ENCODE data around the gene PHC2.
"Not testable (repeated sequence)": the region's sequence is repeated elsewhere in the genome, so short reads cannot be mapped to it uniquely, and the experiment has no call there.

Gene PHC2

GRCh38 chr1:33307494-33307864 is 123.4 kb downstream of the PHC2 start:
- no peak for DNase-seq

DNA sequence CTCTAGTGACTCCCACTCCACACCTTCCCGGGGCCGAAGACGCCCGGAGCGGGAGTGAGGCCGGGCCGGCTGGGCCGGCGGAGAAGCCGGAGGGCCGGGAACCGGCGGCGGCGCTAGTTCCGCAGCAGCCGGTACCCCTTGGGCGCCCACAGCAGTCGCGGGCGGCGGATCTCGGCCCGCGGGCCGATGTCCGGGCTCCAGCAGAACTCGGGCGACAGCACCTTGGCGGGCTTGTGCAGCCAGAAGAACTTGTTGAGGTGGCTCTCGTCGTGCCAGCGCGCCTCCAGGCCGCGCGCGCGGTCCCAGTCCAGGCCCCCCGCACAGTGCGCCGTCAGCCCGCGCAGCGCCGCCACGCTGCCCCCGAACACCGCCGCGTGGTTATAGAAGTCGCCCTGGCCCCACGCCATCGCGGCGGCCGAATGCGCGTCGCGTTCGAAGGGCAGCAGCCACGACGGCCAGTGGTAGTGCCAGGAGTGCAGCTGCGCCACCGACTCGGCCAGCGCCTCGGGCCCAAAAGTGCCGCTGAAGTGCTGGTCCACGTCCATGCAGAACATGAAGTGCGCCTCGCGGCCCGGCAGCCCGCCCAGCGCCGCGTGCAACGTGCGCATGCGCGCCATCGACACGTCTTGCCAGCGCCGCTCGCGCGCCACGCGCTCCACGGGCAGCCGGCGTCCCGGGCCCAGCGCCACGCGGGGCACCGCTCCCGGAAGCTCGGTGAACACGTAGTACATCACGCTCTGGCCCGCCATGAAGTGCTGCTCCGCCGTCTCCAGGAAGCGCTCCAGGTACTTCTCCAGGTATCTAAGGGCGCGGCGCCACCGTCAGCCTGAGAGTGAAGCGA is 124.0 kb downstream of the PHC2 start:
- no peak for DNase-seq

DNA sequence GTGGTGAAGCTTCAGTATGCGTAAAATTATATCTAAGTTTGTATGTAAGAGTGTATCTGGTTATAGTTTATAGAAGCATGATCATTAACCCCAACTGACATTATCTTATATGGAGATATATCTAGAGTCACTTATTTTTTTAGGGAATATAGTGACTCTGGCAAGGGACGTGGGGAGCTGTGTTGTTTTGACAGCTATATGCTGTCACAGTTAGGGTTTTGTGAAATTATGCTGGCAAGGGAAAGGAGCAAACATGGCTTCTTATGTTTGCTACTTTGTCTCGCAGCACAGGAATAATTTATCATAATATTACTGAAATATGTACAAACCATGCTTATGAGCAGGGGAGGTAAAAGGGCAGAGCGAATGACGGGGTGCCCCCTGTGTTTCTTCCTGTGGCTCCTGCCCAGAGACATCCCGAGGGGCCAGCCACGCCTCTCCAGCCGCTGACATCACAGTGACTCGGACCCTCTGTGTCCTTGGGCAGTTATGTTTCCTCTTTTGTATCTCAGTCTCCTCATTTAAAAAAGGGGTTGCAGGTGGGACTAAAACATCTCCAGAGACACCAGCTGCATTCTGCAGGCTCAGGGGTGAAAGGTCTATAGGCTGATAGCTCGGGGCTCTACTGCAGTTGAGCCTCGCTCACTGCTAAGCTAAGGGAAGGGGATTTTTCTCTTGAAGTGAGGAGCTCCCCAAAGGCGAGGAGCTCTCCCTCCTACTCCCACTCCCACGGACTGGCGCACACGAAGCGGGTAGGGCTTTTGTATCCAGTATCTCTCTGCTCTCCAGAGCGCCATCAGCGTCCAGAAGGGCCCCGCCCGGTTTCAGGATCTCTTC is 124.9 kb downstream of the PHC2 start:
- DNase-seq, result no peak

DNA sequence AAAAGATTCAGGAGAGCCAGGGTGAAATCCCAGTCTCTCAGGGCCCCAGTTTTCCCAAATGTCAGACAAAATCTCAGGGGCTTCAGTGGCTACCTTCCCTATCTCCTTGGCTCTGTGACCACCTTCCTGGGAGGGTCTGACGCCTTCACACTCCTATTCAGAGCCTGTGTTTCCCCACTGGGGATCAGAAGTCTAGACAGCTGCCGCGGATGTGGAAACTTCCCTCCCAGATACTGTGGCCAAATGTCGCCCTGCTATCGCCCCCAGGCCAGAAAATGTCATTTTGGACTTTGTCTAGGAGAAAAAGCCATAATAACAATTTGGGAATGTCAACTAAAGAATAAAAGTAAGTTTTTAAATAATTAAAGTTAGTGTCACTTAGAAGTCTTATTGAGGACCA is 125.9 kb downstream of the PHC2 start:
- no peak for DNase-seq

GRCh38 chr1:33302325-33302724 is 128.6 kb downstream of the PHC2 start:
- DNase-seq, result no peak

DNA sequence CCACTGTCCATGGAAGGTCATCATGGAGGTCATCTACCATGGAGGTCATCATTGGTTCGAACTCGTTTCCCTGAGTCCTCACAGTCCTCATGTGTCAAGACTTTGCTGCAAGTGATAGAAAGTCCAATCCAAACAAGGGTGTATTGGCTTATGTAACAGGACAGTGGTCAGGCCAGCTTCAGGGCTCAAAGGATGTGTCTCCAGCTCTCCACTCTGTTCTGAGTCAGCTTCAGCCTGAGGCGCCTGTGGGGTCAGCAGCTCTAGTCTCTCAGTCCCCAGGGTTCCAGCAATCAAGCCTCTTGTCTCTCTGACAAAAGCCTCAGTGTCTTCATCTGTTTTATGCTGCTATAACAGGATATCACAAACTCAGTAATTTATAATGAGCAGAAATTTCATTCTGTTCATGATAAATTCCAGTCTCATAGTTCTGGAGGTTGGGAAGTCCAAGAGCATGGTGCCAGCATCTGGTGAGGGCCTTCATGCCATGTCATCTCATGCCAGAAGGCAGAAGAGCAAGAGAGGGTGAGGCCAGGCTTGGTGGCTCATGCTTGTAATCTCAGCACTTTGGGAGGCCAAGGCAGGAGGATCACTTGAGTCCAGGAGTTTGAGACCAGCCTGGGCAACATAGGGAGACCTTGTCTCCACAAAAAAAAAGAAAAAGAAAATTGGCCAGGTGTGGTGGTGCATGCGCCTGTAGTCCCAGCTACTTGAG is 129.5 kb downstream of the PHC2 start:
- DNase-seq, result no peak

DNA sequence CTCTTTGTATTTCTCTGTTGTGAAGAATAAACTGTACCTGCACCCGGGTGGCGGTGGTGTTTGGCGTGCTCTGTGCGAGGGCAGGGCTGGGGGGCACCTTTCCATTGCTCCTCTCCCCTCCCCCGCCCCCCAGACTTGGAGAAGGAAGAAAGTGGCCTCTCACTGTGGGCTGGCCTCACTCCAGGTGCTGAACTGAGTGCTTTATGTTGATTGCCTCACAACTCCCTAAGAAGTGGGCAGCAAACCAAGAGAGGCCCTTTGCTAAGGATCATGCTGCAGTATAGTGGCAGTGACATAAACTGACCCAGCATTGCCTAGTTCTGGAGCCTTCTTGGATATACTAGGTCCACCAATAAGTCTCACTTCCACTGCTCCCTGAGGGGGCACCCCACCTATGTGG is 130.2 kb downstream of the PHC2 start:
- DNase-seq, result no peak

- DNase-seq, result no peak
These were observed 131.3 kb downstream of the PHC2 start for GRCh38 chr1:33299461-33300155.

DNA sequence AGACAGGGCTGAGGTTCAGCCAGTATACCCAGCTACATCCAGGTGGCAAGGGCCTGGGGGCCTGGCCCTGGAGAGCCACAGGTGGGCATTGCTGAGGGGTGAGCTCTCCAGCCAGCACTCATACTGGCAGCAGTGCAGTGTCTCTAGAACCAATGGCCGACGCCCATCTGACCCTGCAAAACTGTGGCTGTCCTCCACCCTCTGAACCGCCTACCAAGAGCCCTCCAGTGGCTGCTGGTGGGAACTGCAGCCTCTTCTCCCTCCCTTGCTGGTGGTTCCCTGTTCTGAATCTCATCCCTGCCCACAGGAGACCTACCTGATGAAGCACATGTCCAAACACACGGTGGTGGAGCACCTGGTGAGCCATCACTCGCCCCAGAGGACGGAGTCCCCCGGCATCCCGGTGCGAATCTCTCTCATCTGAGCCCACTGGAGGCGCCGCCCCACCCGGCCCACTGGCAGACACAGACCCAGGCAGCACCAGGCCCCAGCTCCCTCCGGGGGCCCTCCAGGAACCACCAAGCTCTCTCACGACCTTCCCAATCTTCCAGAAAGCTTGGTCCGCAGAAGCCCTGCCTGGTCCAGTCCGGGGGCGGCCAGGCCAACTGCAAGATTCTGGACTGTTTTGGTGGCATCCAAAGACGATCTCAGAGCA is 132.1 kb downstream of the PHC2 start:
- DNase-seq, result peak; percentile 53

- DNase-seq, result no peak
These were observed 132.8 kb downstream of the PHC2 start for GRCh38 chr1:33297911-33298622.

DNA sequence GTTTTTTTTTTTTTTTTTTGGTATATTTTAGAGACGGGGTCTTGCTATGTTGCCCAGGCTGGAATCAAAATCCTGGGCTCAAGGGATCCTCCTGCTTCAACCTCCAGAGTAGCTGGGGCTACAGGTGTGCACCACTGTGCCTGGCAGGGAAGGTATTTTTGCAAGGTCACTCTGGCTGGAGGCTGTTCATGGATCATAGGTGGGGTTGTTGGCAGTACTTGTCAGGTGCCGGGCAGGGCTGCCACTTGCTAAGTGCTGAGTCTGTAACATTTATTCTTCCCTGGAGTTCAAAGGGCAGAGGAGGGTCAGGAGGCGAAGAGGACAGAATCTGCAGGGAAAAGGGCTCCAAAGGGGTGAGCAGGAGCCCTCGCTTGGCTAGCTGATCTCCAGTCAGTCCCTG is 134.1 kb downstream of the PHC2 start:
- DNase-seq, result no peak

GRCh38 chr1:33296082-33296458 is 134.8 kb downstream of the PHC2 start:
- no peak for DNase-seq

GRCh38 chr1:33295450-33296081 is 135.3 kb downstream of the PHC2 start:
- peak; percentile 75 for DNase-seq

- no peak for DNase-seq
These were observed 135.9 kb downstream of the PHC2 start for GRCh38 chr1:33295023-33295422.

GRCh38 chr1:33294071-33295010 is 136.6 kb downstream of the PHC2 start:
- DNase-seq, result no peak

- DNase-seq, result no peak
These were observed 138.1 kb downstream of the PHC2 start for GRCh38 chr1:33292726-33293340.

DNA sequence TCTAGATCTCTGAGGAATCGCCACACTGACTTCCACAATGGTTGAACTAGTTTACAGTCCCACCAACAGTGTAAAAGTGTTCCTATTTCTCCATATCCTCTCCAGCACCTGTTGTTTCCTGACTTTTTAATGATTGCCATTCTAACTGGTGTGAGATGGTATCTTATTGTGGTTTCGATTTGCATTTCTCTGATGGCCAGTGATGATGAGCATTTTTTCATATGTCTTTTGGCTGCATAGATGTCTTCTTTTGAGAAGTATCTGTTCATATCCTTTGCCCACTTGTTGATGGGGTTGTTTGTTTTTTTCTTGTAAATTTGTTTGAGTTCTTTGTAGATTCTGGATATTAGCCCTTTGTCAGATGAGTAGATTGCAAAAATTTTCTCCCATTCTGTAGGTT is 140.3 kb downstream of the PHC2 start:
- not testable (repeated sequence) for DNase-seq

DNA sequence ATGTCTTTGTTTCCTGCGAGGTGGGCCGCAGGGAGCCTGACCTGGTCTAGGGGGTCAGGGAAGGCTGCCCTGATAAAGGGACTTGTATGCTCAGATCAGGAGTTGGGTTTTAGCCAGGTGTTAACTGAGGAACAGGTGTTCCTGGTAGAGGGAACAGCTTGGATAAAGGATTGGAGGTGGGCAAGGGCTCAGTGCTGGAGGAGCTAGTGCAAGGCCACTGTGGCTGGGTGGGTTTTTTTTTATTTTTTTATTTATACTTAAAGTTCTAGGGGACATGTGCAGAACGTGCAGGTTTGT is 141.1 kb downstream of the PHC2 start:
- no peak for DNase-seq

DNA sequence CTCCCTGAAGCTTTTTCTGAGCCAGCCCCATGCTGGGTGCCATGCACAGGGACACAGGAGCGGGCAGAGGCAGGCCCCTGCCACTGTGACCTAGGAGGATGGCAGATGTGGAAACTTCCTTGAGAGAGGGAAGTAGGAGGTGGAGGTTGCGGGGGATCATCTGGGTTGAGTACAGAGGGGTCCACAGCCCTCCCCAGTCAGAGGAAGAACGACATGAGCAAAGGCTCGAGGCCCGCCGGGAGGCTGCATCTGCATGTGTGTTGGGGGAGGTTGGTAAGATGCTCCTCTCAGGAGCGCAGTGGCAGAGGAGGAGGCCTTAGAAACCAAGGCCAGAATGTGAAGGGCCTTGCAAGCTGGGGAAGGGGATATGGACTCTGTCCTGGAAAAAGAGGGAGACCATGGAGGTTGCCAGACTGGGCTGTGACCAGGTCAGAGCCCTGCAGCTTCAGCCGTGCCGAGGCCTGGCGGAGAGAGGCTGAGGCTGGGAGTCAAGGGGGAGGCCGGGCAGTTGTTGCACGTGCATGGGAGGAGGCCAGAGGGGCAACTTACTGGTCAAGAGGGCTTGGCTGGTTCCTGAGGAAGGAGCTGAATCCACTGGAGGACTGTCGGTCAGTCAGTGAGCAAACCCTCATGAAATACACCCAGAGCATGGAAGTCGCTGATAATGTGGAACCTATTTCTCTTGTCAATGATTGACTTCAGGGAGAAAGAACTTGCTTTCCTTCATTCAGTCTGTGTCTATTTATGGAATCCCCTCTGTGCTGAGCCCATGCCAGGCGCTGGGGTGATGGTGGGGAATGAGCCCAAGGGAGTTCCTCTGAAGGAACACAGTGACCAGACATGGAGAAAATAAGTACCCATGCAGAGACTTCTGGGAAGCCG is 141.7 kb downstream of the PHC2 start:
- DNase-seq, result no peak
